HCT116 (cell line): ENCODE data around the gene CPEB3. TPM values are rescaled to one million over a fixed set of nuclear protein-coding genes. Genes with fewer than 3 reads are reported as not detected.

Source experiments
- ATAC-seq: fragments of 200-7000 bp; cut with Tn5 transposase; 2 replicates; pipeline ENCODE4 v1.9.1; 2020; ENCODE audit warnings: mild to moderate bottlenecking, moderate library complexity
- BruUV-seq: library from RNA; stranded (reverse); fragments of 400-500 nt; replicated peaks from 2 replicates; lab custom pipeline; 2021; lab: Mats Ljungman, UMichigan
- CTCF ChIA-PET: fragments of 300-600 bp; sonication (Branson Sonifier 250); formaldehyde crosslinking; loops from one replicate; lab custom pipeline; 2021; ENCODE audit warnings: antibody characterized with exemption; lab: Charles Lee
- POLR2A ChIA-PET: fragments of 300-600, 350-600 bp; sonication (Branson Sonifier 250); formaldehyde crosslinking; loops from one replicate; lab custom pipeline; 2021; ENCODE audit warnings: antibody characterized with exemption; lab: Charles Lee
- RAD21 ChIA-PET, 2 experiments: fragments of 300-600 bp; sonication (Branson Sonifier 250); formaldehyde crosslinking; loops; one replicate each; lab custom pipeline; 2023; ENCODE audit warnings: low total read pairs in 2 of 2; ENCODE audit not compliant: uncharacterized antibody in 2 of 2, unreplicated experiment in 2 of 2, low non-redundant PET in 1 of 2; lab: Charles Lee
- DNase-seq: peaks from one replicate; pipeline ENCODE4 v3.0.0-alpha.2; 2010; ENCODE audit warnings: low read depth, low spot score
- H2AFZ ChIP-seq: fragments of 200-600 bp; shearing (Covaris generic), sonication (generic); 2 replicates; pipeline ENCODE4 v1.6.1; 2017; ENCODE audit warnings: low read depth, mixed run types, mixed read lengths, antibody characterized with exemption, low read length; ENCODE audit not compliant: poor library complexity, severe bottlenecking
- H3K27ac ChIP-seq: 2 replicates; pipeline ENCODE4 v1.5.1; 2012; ENCODE audit warnings: low read depth, low read length
- H3K27me3 ChIP-seq: fragments of 200-600 bp; sonication (generic); 2 replicates; pipeline ENCODE4 v1.6.1; 2016; ENCODE audit warnings: mixed run types, low read length, mixed read lengths; ENCODE audit not compliant: insufficient read depth
- H3K36me3 ChIP-seq, 2 experiments: fragments of 200-500 bp in 1 of 2; fragments of 200-600 bp in 1 of 2; sonication (Bioruptor generic) in 1 of 2; sonication (generic) in 1 of 2; 2 replicates each; pipeline versions ENCODE4 v1.5.1 to v1.6.1; 2014 to 2016; ENCODE audit warnings: low read length in 2 of 2, inconsistent platforms in 1 of 2, mixed read lengths in 1 of 2, mixed run types in 1 of 2; ENCODE audit not compliant: insufficient read depth in 2 of 2, control insufficient read depth in 1 of 2
- H3K4me1 ChIP-seq, 2 experiments: fragments of 200-600 bp in 1 of 2; sonication (generic) in 1 of 2; 2 replicates each; pipeline versions ENCODE4 v1.5.1 to v1.6.1; 2012 to 2017; ENCODE audit warnings: low read length in 2 of 2, inconsistent platforms in 1 of 2, mild to moderate bottlenecking in 1 of 2, mixed read lengths in 1 of 2, mixed run types in 1 of 2, moderate library complexity in 1 of 2; ENCODE audit not compliant: insufficient read depth in 2 of 2, control insufficient read depth in 1 of 2
- H3K4me2 ChIP-seq: fragments of 200-600 bp; sonication (generic); 2 replicates; pipeline ENCODE4 v1.6.1; 2017; ENCODE audit warnings: mixed run types, low read length, mixed read lengths
- H3K4me3 ChIP-seq, 2 experiments: fragments of 200-600 bp in 1 of 2; sonication (generic) in 1 of 2; replicated peaks in 1 of 2; 2 replicates each; pipeline ENCODE4 v1.5.1; 2011 to 2016; ENCODE audit warnings: low read length in 2 of 2, control low read depth in 1 of 2, low read depth in 1 of 2, mild to moderate bottlenecking in 1 of 2, mixed read lengths in 1 of 2, mixed run types in 1 of 2
- H3K79me2 ChIP-seq: fragments of 200-600 bp; sonication (generic); 2 replicates; pipeline ENCODE4 v1.6.1; 2017; ENCODE audit warnings: mild to moderate bottlenecking, mixed run types, low read length, moderate library complexity, mixed read lengths; ENCODE audit not compliant: insufficient read depth
- H3K9ac ChIP-seq: fragments of 200-600 bp; sonication (generic); 2 replicates; pipeline ENCODE4 v1.6.1; 2016; ENCODE audit warnings: low read length, mixed read lengths
- H3K9me2 ChIP-seq: fragments of 200-600 bp; sonication (generic), shearing (Covaris generic); 2 replicates; pipeline ENCODE4 v1.6.1; 2017; ENCODE audit warnings: mixed run types, mild to moderate bottlenecking, moderate library complexity; ENCODE audit not compliant: insufficient read depth
- H3K9me3 ChIP-seq, 2 experiments: fragments of 200-500 bp in 1 of 2; fragments of 200-600 bp in 1 of 2; sonication (Bioruptor generic) in 1 of 2; sonication (generic) in 1 of 2; 2 replicates each; pipeline ENCODE4 v1.6.1; 2014 to 2017; ENCODE audit warnings: low read length in 2 of 2, mixed read lengths in 2 of 2, inconsistent platforms in 1 of 2, low read depth in 1 of 2, mild to moderate bottlenecking in 1 of 2, mixed run types in 1 of 2, moderate library complexity in 1 of 2; ENCODE audit not compliant: control insufficient read depth in 1 of 2, insufficient read depth in 1 of 2
- H4K20me1 ChIP-seq: fragments of 200-600 bp; sonication (generic), shearing (Covaris generic); 2 replicates; pipeline ENCODE4 v1.6.1; 2017; ENCODE audit warnings: mixed run types, mild to moderate bottlenecking, moderate library complexity; ENCODE audit not compliant: insufficient read depth
- CBX3 ChIP-seq: IDR thresholded peaks from 2 replicates; pipeline ENCODE4 v1.6.1; 2012; ENCODE audit warnings: low read depth
- EGR1 ChIP-seq: IDR thresholded peaks from 2 replicates; pipeline ENCODE4 v1.6.1; 2012; ENCODE audit warnings: low read depth
- ELF1 ChIP-seq: IDR thresholded peaks from 2 replicates; pipeline ENCODE4 v1.6.1; 2012; ENCODE audit warnings: low read depth, borderline replicate concordance
- EZH2phosphoT487 ChIP-seq: fragments of 200-600 bp; IDR thresholded peaks from 2 replicates; pipeline ENCODE4 v1.6.1; 2018; ENCODE audit warnings: antibody characterized with exemption, borderline replicate concordance
- FOSL1 ChIP-seq: IDR thresholded peaks from 2 replicates; pipeline ENCODE4 v1.6.1; 2012; ENCODE audit warnings: low read depth
- POLR2A ChIP-seq: IDR thresholded peaks from 2 replicates; pipeline ENCODE4 v1.7.0; 2011; ENCODE audit warnings: borderline replicate concordance; ENCODE audit not compliant: insufficient read depth, insufficient read length; ENCODE audit errors: extremely low read depth
- SIN3A ChIP-seq: IDR thresholded peaks from 2 replicates; pipeline ENCODE4 v1.6.1; 2012; ENCODE audit warnings: low read depth
- SP1 ChIP-seq: IDR thresholded peaks from 2 replicates; pipeline ENCODE4 v1.6.1; 2012; ENCODE audit warnings: low read depth
- YY1 ChIP-seq: IDR thresholded peaks from 2 replicates; pipeline ENCODE4 v1.6.1; 2011; ENCODE audit warnings: low read length, low read depth, moderate library complexity, mild to moderate bottlenecking; ENCODE audit not compliant: insufficient replicate concordance; ENCODE audit errors: extremely low read depth
- intact Hi-C: fragments of 100-400 bp; cut with micrococcal nuclease; formaldehyde crosslinking; loops from 2 replicates; pipeline ENCODE4 v1.10.0; 2022
- total RNA-seq: library from RNA; stranded (reverse); gene quantifications from one replicate; pipeline ENCODE4 v1.2.1, GENCODE V29; 2021; ENCODE audit not compliant: unreplicated experiment
- TF ChIP-seq, protein P1 (sequence below), 3 experiments: fragments of 200-600 bp in 1 of 3; sonication (generic) in 1 of 3; IDR thresholded peaks in 2 of 3; conservative IDR thresholded peaks in 1 of 3; 2 replicates each; pipeline ENCODE4 v1.5.1; 2012 to 2017; ENCODE audit warnings: low read depth in 2 of 3, low read length in 2 of 3, antibody characterized with exemption in 1 of 3, borderline replicate concordance in 1 of 3, control low read depth in 1 of 3, mild to moderate bottlenecking in 1 of 3, mixed read lengths in 1 of 3, mixed run types in 1 of 3, moderate library complexity in 1 of 3; ENCODE audit not compliant: insufficient read depth in 1 of 3
- TF ChIP-seq, protein P2 (sequence below): IDR thresholded peaks from 2 replicates; pipeline ENCODE4 v1.6.1; 2012

Gene CPEB3
- total RNA-seq, 1 experiment from 2014 or later = 3.0 TPM

DNA sequence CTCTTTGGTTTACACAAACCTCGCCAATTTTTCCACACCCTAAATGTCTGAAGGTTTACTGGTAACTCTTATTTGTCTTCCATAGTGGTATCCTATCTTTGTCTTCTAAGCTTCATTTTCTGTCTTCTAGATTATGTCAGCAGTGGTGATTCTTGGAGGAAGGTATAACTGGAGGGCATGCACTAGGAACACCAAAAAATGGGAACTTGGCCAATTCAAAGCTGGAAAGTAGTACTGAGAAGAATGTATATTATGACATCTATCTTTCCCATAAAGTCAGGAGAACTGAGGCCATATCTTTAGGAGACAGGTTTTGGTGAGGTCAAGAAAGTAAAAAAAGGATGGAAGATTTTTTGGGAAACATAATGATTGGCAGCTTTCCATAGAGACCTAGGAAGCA, 113.3 kb downstream of the CPEB3 start:
- ATAC-seq = no peak
- CTCF ChIA-PET = no interaction called here
- Histone ChIP-seq H3K4me2 (no peak overlapping the region), H3K9me3 (no peaks in the 10 kb centered on the region), H3K4me1 (no peaks in the 10 kb centered on the region), H3K9ac (no peak overlapping the region), H3K4me3 (no peak overlapping the region), H4K20me1 (no peaks in the 10 kb centered on the region), H3K36me3 (no peaks in the 10 kb centered on the region), H3K9me2 (no peaks in the 10 kb centered on the region), H2AFZ (no peak overlapping the region), H3K27ac (no peak overlapping the region), H3K79me2 (no peaks in the 10 kb centered on the region), H3K27me3 (no peaks in the 10 kb centered on the region)
- POLR2A ChIA-PET = no interaction called here
- intact Hi-C loops = no loop called here
- RAD21 ChIA-PET = no interaction called here
- BruUV-seq = no TSS peak
- TF ChIP-seq ELF1 = no peak
- TF ChIP-seq, protein P1, sequence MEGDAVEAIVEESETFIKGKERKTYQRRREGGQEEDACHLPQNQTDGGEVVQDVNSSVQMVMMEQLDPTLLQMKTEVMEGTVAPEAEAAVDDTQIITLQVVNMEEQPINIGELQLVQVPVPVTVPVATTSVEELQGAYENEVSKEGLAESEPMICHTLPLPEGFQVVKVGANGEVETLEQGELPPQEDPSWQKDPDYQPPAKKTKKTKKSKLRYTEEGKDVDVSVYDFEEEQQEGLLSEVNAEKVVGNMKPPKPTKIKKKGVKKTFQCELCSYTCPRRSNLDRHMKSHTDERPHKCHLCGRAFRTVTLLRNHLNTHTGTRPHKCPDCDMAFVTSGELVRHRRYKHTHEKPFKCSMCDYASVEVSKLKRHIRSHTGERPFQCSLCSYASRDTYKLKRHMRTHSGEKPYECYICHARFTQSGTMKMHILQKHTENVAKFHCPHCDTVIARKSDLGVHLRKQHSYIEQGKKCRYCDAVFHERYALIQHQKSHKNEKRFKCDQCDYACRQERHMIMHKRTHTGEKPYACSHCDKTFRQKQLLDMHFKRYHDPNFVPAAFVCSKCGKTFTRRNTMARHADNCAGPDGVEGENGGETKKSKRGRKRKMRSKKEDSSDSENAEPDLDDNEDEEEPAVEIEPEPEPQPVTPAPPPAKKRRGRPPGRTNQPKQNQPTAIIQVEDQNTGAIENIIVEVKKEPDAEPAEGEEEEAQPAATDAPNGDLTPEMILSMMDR (IDR thresholded peaks at IDR 0.05 in 2 of 3, conservative IDR thresholded peaks at IDR 0.05 in 1 of 3; ENCODE audit: borderline replicate concordance in 1 of 3, insufficient read depth in 1 of 3, low read depth in 2 of 3, low read length in 2 of 3) = no peak
- TF ChIP-seq POLR2A = no peak
- TF ChIP-seq, protein P2, sequence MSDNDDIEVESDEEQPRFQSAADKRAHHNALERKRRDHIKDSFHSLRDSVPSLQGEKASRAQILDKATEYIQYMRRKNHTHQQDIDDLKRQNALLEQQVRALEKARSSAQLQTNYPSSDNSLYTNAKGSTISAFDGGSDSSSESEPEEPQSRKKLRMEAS = no peak
- TF ChIP-seq EZH2phosphoT487 = no peak
- no peak for TF ChIP-seq SP1
- no peak for TF ChIP-seq YY1
- no peak for TF ChIP-seq CBX3
- TF ChIP-seq SIN3A = no peak
- TF ChIP-seq EGR1 = no peak
- TF ChIP-seq FOSL1 = no peak
- no peak for DNase-seq
